ENCODE data around the gene HAVCR2. TPM values are rescaled to one million over a fixed set of nuclear protein-coding genes. Genes with fewer than 3 reads are reported as not detected.

Gene HAVCR2
- total RNA-seq, 2 experiments from 2014 or later, result 1.4 to 1.8 TPM

DNA sequence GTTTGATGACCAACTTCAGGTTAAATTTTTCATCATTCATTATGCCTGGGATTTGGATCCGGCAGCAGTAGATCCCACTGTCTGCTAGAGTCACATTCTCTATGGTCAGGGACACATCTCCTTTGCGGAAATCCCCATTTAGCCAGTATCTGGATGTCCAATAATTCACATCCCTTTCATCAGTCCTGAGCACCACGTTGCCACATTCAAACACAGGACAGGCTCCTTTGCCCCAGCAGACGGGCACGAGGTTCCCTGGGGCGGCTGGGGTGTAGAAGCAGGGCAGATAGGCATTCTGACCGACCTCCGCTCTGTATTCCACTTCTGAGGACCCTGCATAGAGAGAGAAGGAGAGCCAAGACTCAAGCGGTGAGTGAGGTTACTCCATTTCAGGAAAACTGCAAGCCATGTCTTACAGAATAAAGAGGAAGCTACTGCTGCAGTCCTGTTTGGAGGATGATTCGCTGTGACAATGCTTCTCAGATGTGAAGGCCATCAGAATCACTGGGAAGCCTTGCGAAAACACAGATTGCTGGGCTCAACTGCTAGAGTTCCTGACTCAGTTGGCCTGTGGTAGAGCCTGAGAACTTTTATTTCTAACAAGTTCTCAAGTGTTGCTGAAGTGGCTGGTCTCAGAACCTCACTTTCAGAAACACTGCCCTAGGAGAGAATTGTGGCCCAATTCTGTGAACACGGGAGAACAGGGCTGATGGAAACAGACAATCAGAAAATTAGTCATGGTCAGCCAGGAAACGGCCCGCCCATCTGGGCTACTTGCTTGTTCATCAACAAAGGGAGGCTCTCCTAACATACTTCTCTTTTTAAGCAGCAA, 2.0 kb downstream of the HAVCR2 start:
- CTCF ChIA-PET, result no interaction called here
- DNase-seq, result peak in 3 of 14 experiments; percentile 23 to 57 (median 48)
- H3K4me3 Mint-ChIP-seq, result no peak overlapping the region
- peaks cover 34% of the 10 kb centered on the region for H3K4me1 ChIP-seq (ENCODE audit: insufficient read depth, low read length)
- peaks cover 30% of the 10 kb centered on the region for H3K4me1 Mint-ChIP-seq (ENCODE audit: low read depth)
- no peak overlapping the region for H3K27ac ChIP-seq (ENCODE audit: low read depth in 1 of 2, low read length in 2 of 2)
- H3K27ac Mint-ChIP-seq, result peak overlapping the region; percentile 25
- H3K9me3 ChIP-seq (ENCODE audit: control insufficient read depth in 1 of 2, insufficient read depth in 1 of 2, low read length in 2 of 2), result no peaks in the 10 kb centered on the region
- intact Hi-C loops (cut with DNase I, micrococcal nuclease), result no loop called here
- POLR2A ChIA-PET, result interaction anchor here (0.7 to 1.7 kb wide), 2 partner anchors 9 to 271 kb away, joined by 3 to 4 read pairs; no protein-coding TSS in a partner anchor
- no peaks in the 10 kb centered on the region for H3K27me3 Mint-ChIP-seq
- TF ChIP-seq, protein P1, sequence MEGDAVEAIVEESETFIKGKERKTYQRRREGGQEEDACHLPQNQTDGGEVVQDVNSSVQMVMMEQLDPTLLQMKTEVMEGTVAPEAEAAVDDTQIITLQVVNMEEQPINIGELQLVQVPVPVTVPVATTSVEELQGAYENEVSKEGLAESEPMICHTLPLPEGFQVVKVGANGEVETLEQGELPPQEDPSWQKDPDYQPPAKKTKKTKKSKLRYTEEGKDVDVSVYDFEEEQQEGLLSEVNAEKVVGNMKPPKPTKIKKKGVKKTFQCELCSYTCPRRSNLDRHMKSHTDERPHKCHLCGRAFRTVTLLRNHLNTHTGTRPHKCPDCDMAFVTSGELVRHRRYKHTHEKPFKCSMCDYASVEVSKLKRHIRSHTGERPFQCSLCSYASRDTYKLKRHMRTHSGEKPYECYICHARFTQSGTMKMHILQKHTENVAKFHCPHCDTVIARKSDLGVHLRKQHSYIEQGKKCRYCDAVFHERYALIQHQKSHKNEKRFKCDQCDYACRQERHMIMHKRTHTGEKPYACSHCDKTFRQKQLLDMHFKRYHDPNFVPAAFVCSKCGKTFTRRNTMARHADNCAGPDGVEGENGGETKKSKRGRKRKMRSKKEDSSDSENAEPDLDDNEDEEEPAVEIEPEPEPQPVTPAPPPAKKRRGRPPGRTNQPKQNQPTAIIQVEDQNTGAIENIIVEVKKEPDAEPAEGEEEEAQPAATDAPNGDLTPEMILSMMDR (IDR thresholded peaks at IDR 0.05), result no peak
- ATAC-seq (ENCODE audit: poor library complexity), result no peak
- no peaks in the 10 kb centered on the region for H3K9me3 Mint-ChIP-seq
- peaks cover 9% of the 10 kb centered on the region for H3K36me3 Mint-ChIP-seq (ENCODE audit: low read depth)
- H3K36me3 ChIP-seq (ENCODE audit: insufficient read depth, low read length), result no peaks in the 10 kb centered on the region
- H3K27me3 ChIP-seq (ENCODE audit: control insufficient read depth in 1 of 2, insufficient read depth in 2 of 2, low read length in 2 of 2), result no peaks in the 10 kb centered on the region
- peak overlapping the region; percentile 7 for H3K4me3 ChIP-seq (ENCODE audit: low read length)

DNA sequence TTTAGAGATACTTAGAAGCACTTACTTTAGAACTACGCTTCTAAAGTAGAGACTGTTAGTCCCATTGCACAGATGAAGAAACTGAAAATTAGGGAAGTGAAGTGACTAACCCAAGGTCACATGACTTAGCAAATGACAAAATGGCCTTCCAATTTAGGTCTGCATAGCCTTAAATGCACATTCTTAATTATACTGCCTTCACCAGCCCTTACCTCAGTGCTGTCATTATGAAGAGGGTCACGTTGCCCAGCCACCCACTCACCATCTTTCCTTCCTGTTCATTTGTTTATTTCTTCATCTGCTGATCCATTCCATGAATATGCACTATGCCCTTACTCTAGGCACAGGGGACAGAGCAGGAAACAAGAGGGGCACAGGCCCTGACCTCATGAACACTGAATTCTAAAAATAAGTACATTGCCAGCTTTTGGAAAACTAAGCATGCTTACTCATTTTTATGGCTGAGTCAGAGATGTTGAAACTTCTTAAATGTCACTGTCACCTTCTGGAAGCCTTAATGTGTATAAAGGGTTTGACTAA, 8.6 kb downstream of the HAVCR2 start:
- Histone ChIP-seq H3K9me3 (ENCODE audit: control insufficient read depth in 1 of 2, insufficient read depth in 1 of 2, low read length in 2 of 2) (no peaks in the 10 kb centered on the region), H3K4me3 (ENCODE audit: low read length) (no peak overlapping the region), H3K36me3 (ENCODE audit: insufficient read depth, low read length) (no peaks in the 10 kb centered on the region), H3K4me1 (ENCODE audit: insufficient read depth, low read length) (no peaks in the 10 kb centered on the region), H3K27ac (ENCODE audit: low read depth in 1 of 2, low read length in 2 of 2) (no peak overlapping the region), H3K27me3 (ENCODE audit: control insufficient read depth in 1 of 2, insufficient read depth in 2 of 2, low read length in 2 of 2) (no peaks in the 10 kb centered on the region)
- DNase-seq (peak in 2 of 14 experiments; percentile 39 to 49), ATAC-seq (ENCODE audit: poor library complexity) (no peak)
- intact Hi-C loops (cut with DNase I, micrococcal nuclease), result no loop called here
- Mint-ChIP-seq H3K4me1 (ENCODE audit: low read depth) (no peaks in the 10 kb centered on the region), H3K9me3 (no peaks in the 10 kb centered on the region), H3K36me3 (ENCODE audit: low read depth) (peaks cover 9% of the 10 kb centered on the region), H3K27ac (no peak overlapping the region), H3K27me3 (no peaks in the 10 kb centered on the region), H3K4me3 (no peak overlapping the region)
- CTCF ChIA-PET, result no interaction called here
- TF ChIP-seq, protein P1 (IDR thresholded peaks at IDR 0.05), result no peak
- POLR2A ChIA-PET, result no interaction called here

GRCh38 chr5:157088342-157088990, 20.4 kb downstream of the HAVCR2 start:
- Mint-ChIP-seq H3K27me3 (no peaks in the 10 kb centered on the region), H3K36me3 (ENCODE audit: low read depth) (peaks cover 25% of the 10 kb centered on the region), H3K4me3 (no peak overlapping the region), H3K9me3 (no peaks in the 10 kb centered on the region), H3K27ac (no peak overlapping the region), H3K4me1 (ENCODE audit: low read depth) (no peaks in the 10 kb centered on the region)
- CTCF ChIA-PET, result no interaction called here
- no peak overlapping the region for H3K4me3 ChIP-seq (ENCODE audit: low read length)
- TF ChIP-seq, protein P1 (IDR thresholded peaks at IDR 0.05), result no peak
- ATAC-seq (ENCODE audit: poor library complexity), result no peak
- POLR2A ChIA-PET, result no interaction called here
- DNase-seq, result no peak
- peaks cover 6% of the 10 kb centered on the region for H3K36me3 ChIP-seq (ENCODE audit: insufficient read depth, low read length)
- no peak overlapping the region for H3K27ac ChIP-seq (ENCODE audit: low read depth in 1 of 2, low read length in 2 of 2)
- intact Hi-C loops (cut with DNase I, micrococcal nuclease), result no loop called here
- no peaks in the 10 kb centered on the region for H3K9me3 ChIP-seq (ENCODE audit: control insufficient read depth in 1 of 2, insufficient read depth in 1 of 2, low read length in 2 of 2)
- H3K4me1 ChIP-seq (ENCODE audit: insufficient read depth, low read length), result no peaks in the 10 kb centered on the region
- no peaks in the 10 kb centered on the region for H3K27me3 ChIP-seq (ENCODE audit: control insufficient read depth in 1 of 2, insufficient read depth in 2 of 2, low read length in 2 of 2)

Data from CD4-positive, alpha-beta T cell (primary cell).